GM12872 (cell line): Measurements from ENCODE around the gene RFFL.
A peak's percentile ranks its signal among the peaks of the same experiment; 100 is the strongest.

Source experiments
- TF ChIP-seq, protein P1 (sequence below): IDR thresholded peaks from 3 replicates; pipeline ENCODE4 v1.5.1; 2011; ENCODE audit warnings: low read depth, mild to moderate bottlenecking, low read length, moderate library complexity; ENCODE audit not compliant: insufficient read depth

Gene RFFL

DNA sequence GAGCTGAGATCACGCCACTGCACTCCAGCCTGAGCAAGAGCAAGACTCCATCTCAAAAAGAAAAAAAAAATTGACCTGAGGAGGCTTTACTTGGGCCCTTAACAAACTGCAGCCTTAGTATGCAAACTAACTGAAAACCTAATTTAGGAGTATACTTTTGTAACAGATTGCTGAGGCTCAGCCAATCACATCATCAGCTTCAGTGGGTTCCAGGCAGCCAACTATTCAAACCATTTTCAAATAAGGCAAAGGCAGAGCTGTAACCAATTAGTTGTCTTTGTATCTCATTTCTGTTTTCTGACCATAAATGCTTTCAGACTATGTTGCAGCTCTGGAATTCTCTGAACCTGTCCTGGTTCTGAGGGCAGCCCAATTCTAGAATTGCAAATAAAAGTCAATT is 32.2 kb upstream of the RFFL start:
- TF ChIP-seq, protein P1, sequence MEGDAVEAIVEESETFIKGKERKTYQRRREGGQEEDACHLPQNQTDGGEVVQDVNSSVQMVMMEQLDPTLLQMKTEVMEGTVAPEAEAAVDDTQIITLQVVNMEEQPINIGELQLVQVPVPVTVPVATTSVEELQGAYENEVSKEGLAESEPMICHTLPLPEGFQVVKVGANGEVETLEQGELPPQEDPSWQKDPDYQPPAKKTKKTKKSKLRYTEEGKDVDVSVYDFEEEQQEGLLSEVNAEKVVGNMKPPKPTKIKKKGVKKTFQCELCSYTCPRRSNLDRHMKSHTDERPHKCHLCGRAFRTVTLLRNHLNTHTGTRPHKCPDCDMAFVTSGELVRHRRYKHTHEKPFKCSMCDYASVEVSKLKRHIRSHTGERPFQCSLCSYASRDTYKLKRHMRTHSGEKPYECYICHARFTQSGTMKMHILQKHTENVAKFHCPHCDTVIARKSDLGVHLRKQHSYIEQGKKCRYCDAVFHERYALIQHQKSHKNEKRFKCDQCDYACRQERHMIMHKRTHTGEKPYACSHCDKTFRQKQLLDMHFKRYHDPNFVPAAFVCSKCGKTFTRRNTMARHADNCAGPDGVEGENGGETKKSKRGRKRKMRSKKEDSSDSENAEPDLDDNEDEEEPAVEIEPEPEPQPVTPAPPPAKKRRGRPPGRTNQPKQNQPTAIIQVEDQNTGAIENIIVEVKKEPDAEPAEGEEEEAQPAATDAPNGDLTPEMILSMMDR, result no peak

DNA sequence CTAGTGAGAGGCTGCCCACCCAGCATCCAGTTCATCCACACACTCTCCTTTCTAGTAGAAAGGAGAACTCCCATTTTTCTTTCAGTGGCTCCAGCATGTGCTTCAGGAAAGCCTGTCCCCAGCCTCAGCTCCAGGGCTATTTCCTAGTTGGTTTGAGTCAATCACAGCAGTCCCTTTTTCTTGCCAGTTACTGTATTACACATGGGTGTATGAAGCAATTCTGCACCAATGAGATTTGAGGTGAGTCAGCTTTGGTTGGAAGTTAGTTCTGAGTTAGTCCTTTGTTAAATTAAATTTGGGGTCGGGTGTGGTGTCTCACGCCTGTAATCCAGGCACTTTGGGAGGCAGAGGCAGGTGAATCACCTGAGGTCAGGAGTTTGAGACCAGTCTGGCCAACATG is 31.4 kb upstream of the RFFL start:
- TF ChIP-seq, protein P1, result no peak

DNA sequence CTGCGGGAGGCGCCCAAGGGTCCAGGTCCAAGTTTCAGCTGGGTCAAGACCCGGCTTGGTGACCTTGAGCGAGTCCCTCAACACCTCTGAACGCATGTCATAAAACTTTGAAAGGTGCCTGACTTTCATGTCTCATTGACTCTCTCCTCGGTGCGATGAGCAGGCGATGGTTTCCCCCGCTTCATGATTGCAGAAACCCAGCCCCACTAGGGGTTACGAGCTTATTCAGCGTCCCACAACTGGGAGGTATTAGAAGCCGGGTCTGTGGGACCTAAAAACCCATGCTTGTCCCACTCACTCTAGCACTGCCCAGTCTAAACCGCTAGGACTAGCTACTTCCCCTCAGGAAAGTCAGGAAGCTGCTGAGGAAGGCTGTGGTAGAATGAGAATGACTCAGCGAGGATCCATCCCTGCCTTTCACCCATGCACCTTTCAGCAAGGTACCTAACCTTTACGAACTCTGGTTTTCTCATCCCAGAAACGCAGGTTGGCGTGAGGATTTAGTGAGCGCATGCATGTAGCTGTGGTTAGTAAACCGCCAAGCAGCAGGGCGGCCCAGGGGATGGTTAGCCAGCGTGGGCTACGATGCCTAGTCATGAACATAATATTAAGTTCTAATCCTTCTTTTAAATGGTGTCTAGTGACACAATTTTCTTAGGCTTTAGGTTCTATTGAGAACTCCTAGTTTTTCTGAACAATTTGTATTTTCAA is 26.2 kb upstream of the RFFL start:
- TF ChIP-seq, protein P1, result peak; percentile 19; the same call in 1 of the 3 replicates

DNA sequence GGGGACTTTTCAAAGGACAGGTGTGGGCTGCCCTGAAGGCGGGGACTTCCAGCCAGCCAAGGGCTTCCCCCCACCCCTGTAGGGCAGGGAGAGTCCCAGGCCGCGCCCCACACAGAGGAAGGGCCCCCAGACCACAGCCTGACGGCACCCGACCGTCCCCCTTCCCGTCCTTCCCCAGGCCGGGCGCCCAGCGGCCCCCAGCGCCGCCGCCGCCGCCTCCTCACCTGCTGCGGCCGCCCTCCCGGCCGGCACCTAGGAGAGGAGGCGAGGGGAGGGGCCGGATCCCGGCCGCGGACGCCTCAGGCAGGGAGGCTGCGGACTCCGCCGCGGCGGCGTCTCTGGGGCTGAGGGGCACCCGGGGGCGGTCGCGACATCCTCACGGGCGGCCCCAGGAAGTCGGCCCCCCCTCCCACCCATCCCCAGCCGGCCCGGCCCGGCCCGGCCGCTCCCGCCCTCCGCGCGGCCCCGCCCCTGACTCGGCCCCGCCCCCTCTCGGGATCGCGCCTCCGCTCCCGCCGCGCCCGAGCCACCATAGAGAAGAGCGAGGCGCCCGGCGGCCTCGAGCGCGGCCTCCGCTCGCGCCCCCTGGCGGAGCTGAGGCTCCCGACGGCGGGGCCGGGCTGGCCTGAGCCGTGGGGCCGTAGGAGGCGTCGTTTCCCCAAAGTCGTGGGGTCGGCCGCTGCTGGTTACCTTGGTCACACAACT is 25.5 kb upstream of the RFFL start:
- TF ChIP-seq, protein P1, result peak; percentile 72

DNA sequence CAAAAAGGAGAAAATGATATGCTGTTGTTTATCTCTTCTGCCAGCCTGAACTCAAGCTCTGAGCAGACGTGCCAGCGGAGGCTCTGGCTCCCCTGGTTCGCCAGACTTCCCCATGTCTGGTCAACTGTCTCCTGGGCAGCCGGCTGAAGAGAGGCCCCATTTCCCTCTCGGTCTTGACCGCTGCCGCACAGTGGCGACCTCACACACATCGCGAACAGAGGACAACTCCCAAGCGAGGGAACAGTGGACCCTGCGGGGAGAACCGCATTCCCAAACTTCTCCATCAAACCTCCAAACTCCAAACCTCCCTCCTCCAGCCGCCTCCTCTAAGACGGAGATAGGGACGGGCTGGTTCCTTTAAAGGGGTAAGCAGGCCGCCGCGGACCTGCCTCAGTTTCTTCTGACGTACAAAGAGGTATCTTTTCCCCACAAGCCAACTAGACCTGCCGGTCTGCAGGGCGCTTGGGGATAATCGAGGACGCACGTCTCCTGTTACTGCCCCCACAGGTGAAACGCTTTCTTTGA is 24.9 kb upstream of the RFFL start:
- TF ChIP-seq, protein P1, result no peak

DNA sequence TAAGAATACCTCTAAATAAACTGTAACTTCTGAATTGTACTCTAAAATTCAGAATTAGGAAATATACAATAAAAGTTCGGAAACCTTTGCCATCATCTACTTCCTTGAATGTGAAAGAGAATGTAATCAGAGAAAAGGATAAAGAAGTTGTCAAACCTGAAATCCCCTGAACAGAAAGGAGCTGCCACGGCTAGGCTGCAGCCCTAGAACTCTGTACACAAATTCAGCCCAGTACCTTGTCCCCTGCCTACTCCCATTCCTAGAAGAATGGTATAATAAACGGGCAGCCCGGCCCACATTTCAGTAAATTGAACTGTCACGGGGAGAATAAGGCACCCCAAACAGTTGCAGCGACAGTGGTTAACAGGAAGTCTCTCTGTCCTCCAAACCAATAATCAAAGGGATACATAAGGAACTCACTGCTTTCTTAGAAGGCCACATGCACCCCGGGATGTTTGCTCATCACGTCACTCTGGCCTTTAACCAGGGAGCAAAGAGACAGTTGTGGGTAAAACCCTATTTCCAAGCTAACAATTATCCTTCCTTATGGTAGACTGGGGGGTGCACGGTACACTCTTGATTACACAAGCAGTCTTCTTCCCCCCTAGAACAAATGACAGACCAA is 24.3 kb upstream of the RFFL start:
- TF ChIP-seq, protein P1, result no peak

DNA sequence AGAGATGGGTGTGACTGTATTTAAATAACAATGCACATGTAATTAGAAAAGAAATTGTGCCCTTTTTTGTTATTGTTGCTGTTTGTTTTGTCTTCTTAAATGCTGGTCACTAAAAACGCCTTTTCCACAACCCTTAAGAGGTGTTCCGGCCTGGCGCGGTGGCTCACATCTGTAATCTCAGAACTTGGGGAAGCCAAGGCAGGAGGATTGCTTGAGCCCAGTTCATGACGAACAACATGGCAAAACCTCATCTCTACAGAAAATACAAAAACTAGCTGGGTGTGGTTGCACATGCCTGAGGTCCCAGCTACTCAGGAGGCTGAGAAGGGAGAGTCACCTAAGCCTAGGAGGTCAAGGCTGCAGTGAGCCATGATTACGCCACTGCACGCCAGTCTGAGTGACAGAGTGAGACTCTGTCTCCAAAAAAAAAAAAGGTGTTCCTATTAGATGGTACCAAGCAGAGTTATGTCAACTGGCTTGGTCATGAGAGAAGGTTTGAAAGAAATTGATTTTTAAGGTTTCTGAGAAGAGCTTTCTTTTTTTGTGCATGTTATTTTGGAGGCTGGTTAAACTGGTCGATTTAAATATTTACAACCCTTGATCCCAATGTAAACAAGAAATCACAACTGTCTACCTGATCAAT is 23.5 kb upstream of the RFFL start:
- TF ChIP-seq, protein P1, result no peak
